ENCODE results near the gene FPGS. TPM values are rescaled to one million over a fixed set of nuclear protein-coding genes. Genes with fewer than 3 reads are reported as not detected.

The FPGS gene
- total RNA-seq, 4 donors from 2014 or later = 58.5 to 78.0 (median 62.1) TPM

- intact Hi-C loops (cut with DNase I) = no loop called here
- peaks cover 10 to 30% of the 10 kb centered on the region in 2 donors for H3K4me1 ChIP-seq
- no peaks in the 10 kb centered on the region for H3K9me3 ChIP-seq
- H3K27ac ChIP-seq = peak overlapping the region; percentile 5 to 45 (median 32)
- no peak for DNase-seq
- WGBS, 2 donors = 48 to 54% methylated on average over 5 of the region's 5 CpGs
- H3K4me3 ChIP-seq (replicated peaks in 1 of 3) = no peak overlapping the region
- no peaks in the 10 kb centered on the region for H3K36me3 ChIP-seq
- no peaks in the 10 kb centered on the region for H3K27me3 ChIP-seq
- no peak for TF ChIP-seq CTCF (IDR thresholded peaks at IDR 0.05)
- no peak for TF ChIP-seq POLR2A (IDR thresholded peaks at IDR 0.05)
Observed at GRCh38 chr9:127761491-127761956, 41.2 kb upstream of the FPGS start.

DNA sequence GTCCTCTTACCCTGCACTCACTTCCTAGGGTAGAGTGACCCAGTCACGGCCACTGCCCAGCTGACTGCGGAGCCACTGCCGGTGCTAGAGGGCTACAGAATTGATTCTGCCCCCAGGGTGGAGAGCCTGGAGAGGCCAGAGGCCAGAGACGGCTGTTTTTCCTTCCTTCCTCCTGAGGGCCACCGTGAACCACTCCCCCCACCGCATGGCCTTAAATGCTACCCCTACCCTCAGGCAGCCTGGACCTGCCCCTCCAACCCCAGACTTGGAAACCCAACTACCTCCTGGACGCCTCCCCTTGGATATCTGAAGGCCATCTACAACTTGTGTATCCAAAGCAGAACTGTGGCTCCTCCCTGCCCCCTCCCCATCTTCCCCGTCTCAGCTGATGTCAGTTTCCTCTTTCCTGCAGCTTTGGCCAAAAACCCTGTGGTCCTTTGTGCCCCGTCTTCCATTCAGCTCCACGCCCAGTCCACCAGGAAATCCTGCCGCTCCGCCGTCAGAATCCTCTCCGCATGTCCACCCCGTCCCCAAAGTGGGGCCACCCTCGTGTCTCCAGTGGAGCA lies 40.5 kb upstream of the FPGS start:
- Histone ChIP-seq H3K27me3 (no peaks in the 10 kb centered on the region), H3K36me3 (no peaks in the 10 kb centered on the region), H3K27ac (peak overlapping the region; percentile 36 to 45 (median 45)), H3K4me3 (replicated peaks in 1 of 3) (no peak overlapping the region), H3K9me3 (no peaks in the 10 kb centered on the region), H3K4me1 (peaks cover 7 to 30% of the 10 kb centered on the region in 2 donors)
- DNase-seq = peak; percentile 24 to 30
- WGBS, 2 donors = 50 to 56% methylated on average over 16 of the region's 16 CpGs
- no peak for TF ChIP-seq POLR2A (IDR thresholded peaks at IDR 0.05)
- intact Hi-C loops (cut with DNase I) = no loop called here

DNA sequence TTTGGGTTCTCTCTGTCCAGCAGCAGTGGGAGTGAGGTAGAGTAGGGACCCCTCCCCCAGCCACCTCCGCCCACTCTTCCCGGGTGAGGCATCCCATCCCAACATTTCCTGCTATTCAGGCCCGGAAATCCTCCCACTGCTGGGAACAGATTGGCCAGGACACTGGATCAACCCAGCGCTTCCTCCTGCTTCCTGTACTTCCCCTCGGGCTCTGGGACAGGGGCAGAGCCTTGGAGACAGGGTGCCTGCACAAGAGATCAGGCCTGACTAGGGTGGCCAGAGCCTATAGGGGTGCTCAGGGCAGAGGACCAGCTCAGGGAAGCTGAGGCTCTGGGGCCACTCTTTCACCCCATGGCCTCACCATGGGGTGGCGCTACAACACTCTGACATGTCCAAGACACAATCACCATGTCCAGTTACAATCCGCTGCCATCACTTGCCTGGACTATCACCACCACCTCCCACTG lies 38.7 kb upstream of the FPGS start:
- TF ChIP-seq CTCF (IDR thresholded peaks at IDR 0.05) = peak in 2 of 6 experiments; percentile 17
- TF ChIP-seq POLR2A (IDR thresholded peaks at IDR 0.05) = no peak
- Histone ChIP-seq H3K36me3 (no peaks in the 10 kb centered on the region), H3K9me3 (no peaks in the 10 kb centered on the region), H3K4me3 (replicated peaks in 1 of 3) (no peak overlapping the region), H3K4me1 (peaks cover 0 to 21% of the 10 kb centered on the region in 2 donors), H3K27ac (peak overlapping the region in 2 of 3 donors; percentile 36 to 46), H3K27me3 (no peaks in the 10 kb centered on the region)
- intact Hi-C loops (cut with DNase I) = no loop called here
- 39 to 58% methylated on average over 7 of the region's 7 CpGs for WGBS, 2 donors
- DNase-seq = peak; percentile 22 to 31

- intact Hi-C loops (cut with DNase I) = no loop called here
- TF ChIP-seq POLR2A (IDR thresholded peaks at IDR 0.05) (no peak), CTCF (IDR thresholded peaks at IDR 0.05) (no peak)
- Histone ChIP-seq H3K27ac (no peak overlapping the region), H3K36me3 (no peaks in the 10 kb centered on the region), H3K9me3 (no peaks in the 10 kb centered on the region), H3K27me3 (no peaks in the 10 kb centered on the region), H3K4me1 (peaks cover 0 to 30% of the 10 kb centered on the region in 2 donors), H3K4me3 (replicated peaks in 1 of 3) (no peak overlapping the region)
- 78 to 95% methylated on average over 1 of the region's 1 CpG for WGBS, 2 donors
- DNase-seq = no peak
Observed at GRCh38 chr9:127765418-127765817, 37.3 kb upstream of the FPGS start.

GRCh38 chr9:127767410-127767809 lies 35.3 kb upstream of the FPGS start:
- Histone ChIP-seq H3K27me3 (no peaks in the 10 kb centered on the region), H3K4me3 (replicated peaks in 1 of 3) (no peak overlapping the region), H3K4me1 (peaks cover 4 to 36% of the 10 kb centered on the region in 2 donors), H3K9me3 (no peaks in the 10 kb centered on the region), H3K36me3 (no peaks in the 10 kb centered on the region), H3K27ac (peak overlapping the region; percentile 51 to 76 (median 67))
- 63 to 65% methylated on average over 3 of the region's 3 CpGs for WGBS, 2 donors
- intact Hi-C loops (cut with DNase I) = no loop called here
- no peak for DNase-seq
- TF ChIP-seq CTCF (IDR thresholded peaks at IDR 0.05) = no peak
- TF ChIP-seq POLR2A (IDR thresholded peaks at IDR 0.05) = no peak
